Right lobe of liver (tissue), 6 donors: ENCODE measurements around the gene PDE6D. TPM values are rescaled to one million over a fixed set of nuclear protein-coding genes. Genes with fewer than 3 reads are reported as not detected.

Experiments
- ATAC-seq, 4 donors: fragments of 200-7000 bp; cut with Tn5 transposase; one replicate each; pipeline ENCODE4 v1.9.1; 2020; ENCODE audit warnings: mild to moderate bottlenecking in 4 of 4, moderate library complexity in 4 of 4
- DNase-seq, 3 donors: peaks; one replicate each; pipeline ENCODE4 v3.0.0-alpha.2; 2020
- H3K27ac ChIP-seq, 3 donors: fragments of 200-600 bp; one replicate each; pipeline ENCODE4 v1.8.0; 2022
- H3K27me3 ChIP-seq, 2 donors: fragments of 200-600 bp; one replicate each; pipeline ENCODE4 v1.8.0; 2022
- H3K36me3 ChIP-seq, 4 donors: fragments of 200-600 bp; sonication (generic) in 1 of 4; one replicate each; pipeline versions ENCODE4 v1.5.1 to v1.8.0; 2017 to 2022; ENCODE audit warnings: control low read depth in 1 of 4
- H3K4me1 ChIP-seq, 4 donors: fragments of 200-600 bp; sonication (generic) in 1 of 4; one replicate each; pipeline versions ENCODE4 v1.5.1 to v1.8.0; 2017 to 2022; ENCODE audit warnings: control low read depth in 1 of 4
- H3K4me3 ChIP-seq, 3 donors: fragments of 200-600 bp; one replicate each; pipeline ENCODE4 v1.8.0; 2022
- H3K9me3 ChIP-seq, 4 donors: fragments of 200-600 bp; sonication (generic) in 1 of 4; one replicate each; pipeline versions ENCODE4 v1.5.1 to v1.8.0; 2017 to 2022; ENCODE audit warnings: control low read depth in 1 of 4
- POLR2A ChIP-seq: fragments of 450-650 bp; IDR thresholded peaks from one replicate; pipeline ENCODE4 v1.6.1; 2017; ENCODE audit warnings: antibody characterized with exemption, mild to moderate bottlenecking
- WGBS: methylation state at CpG from one replicate; pipeline ENCODE4 v1.1.6; 2018; ENCODE audit warnings: low coverage, low lambda C conversion rate; ENCODE audit not compliant: insufficient coverage; ENCODE audit errors: missing lambda C conversion rate; 5-methylcytosine and 5-hydroxymethylcytosine counted together
- intact Hi-C, 2 donors: fragments of 100-400 bp; cut with DNase I; formaldehyde crosslinking; loops; one replicate each; pipeline versions ENCODE4 v1.11.2 to v1.14.1; 2022
- total RNA-seq, 6 experiments: library from RNA; depleted of rRNA in 2 of 6; stranded (reverse); fragments of >200 nt in 2 of 6; fragmentation: NEBNext Ultra II Directional in 3 of 6; extraction: Animal tissue kit (Norgen Biotek cat#: 25700) in 3 of 6; gene quantifications; one replicate each; pipeline versions ENCODE4 v1.1.0 to v1.2.4, GENCODE V29; 2016 to 2023
- TF ChIP-seq, protein P1 (sequence below), 4 donors: fragments of 200-600 bp in 3 of 4; fragments of 450-650 bp in 1 of 4; IDR thresholded peaks; one replicate each; pipeline versions ENCODE4 v1.5.1 to v1.8.0; 2016 to 2022; ENCODE audit warnings: antibody characterized with exemption in 4 of 4, mild to moderate bottlenecking in 2 of 4
- donor health status: DM: no; HTN: yes; CAD: no.
- donor health status: DM: no; HTN: no; CAD: no.
- donor health status: DM: no; HTN: no; CAD: no.
- donor health status: DM: no; HTN: yes; CAD: no.
- donor health status: DM: no; HTN: yes; CAD: no.

Gene PDE6D
- total RNA-seq, 6 experiments from 2014 or later = 7.1 to 10.4 (median 8.3) TPM

DNA sequence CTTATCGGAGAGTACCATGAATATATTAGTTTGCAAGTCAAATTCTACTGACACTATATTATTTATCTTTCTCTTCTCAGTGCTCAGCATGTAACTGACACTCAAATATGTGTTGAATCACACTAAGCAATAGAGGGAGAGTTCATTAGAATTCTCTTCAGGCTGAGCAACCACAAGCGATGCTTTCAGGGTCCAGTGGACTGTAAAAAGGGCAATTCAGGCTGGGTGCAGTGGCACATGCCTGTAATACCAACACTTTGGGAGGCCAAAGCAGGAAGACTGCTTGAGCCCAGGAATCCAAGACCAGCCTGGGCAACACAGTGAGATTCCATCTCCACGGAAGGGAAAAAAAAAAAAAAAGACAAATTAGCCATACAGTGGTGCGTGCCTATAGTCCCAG lies 16.3 kb downstream of the PDE6D start:
- H3K9me3 ChIP-seq = no peaks in the 10 kb centered on the region
- H3K4me3 ChIP-seq = no peak overlapping the region
- no peaks in the 10 kb centered on the region for H3K27me3 ChIP-seq
- no peak overlapping the region for H3K27ac ChIP-seq
- TF ChIP-seq POLR2A = no peak
- TF ChIP-seq, protein P1, sequence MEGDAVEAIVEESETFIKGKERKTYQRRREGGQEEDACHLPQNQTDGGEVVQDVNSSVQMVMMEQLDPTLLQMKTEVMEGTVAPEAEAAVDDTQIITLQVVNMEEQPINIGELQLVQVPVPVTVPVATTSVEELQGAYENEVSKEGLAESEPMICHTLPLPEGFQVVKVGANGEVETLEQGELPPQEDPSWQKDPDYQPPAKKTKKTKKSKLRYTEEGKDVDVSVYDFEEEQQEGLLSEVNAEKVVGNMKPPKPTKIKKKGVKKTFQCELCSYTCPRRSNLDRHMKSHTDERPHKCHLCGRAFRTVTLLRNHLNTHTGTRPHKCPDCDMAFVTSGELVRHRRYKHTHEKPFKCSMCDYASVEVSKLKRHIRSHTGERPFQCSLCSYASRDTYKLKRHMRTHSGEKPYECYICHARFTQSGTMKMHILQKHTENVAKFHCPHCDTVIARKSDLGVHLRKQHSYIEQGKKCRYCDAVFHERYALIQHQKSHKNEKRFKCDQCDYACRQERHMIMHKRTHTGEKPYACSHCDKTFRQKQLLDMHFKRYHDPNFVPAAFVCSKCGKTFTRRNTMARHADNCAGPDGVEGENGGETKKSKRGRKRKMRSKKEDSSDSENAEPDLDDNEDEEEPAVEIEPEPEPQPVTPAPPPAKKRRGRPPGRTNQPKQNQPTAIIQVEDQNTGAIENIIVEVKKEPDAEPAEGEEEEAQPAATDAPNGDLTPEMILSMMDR (IDR thresholded peaks at IDR 0.05) = no peak
- DNase-seq = no peak
- WGBS = 93% methylated on average over 3 of the region's 4 CpGs
- ATAC-seq = no peak
- intact Hi-C loops = no loop called here
- no peaks in the 10 kb centered on the region for H3K36me3 ChIP-seq
- no peaks in the 10 kb centered on the region for H3K4me1 ChIP-seq

DNA sequence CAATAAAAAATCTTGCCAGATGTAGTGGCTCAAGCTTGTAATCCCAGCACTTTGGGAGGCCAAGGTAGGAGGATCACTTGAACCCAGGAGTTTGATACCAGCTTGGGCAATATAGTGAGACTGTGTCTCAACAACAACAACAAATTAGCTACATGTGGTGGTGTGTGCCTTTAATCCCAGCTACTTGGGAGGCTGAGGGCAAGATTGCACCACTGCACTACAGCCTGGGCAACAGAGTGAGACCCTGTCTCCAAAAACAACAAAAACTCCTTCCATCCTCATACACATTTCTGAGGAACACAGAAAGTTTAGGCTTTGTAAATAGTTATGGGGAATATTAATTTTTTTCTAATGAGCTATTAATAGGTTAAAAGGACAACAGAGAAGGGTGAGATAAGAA lies 17.0 kb downstream of the PDE6D start:
- Histone ChIP-seq H3K27ac (no peak overlapping the region), H3K4me1 (no peaks in the 10 kb centered on the region), H3K4me3 (no peak overlapping the region), H3K36me3 (no peaks in the 10 kb centered on the region), H3K9me3 (no peaks in the 10 kb centered on the region), H3K27me3 (no peaks in the 10 kb centered on the region)
- DNase-seq (no peak), ATAC-seq (no peak)
- intact Hi-C loops = no loop called here
- TF ChIP-seq, protein P1 (IDR thresholded peaks at IDR 0.05) = no peak
- TF ChIP-seq POLR2A = no peak

DNA sequence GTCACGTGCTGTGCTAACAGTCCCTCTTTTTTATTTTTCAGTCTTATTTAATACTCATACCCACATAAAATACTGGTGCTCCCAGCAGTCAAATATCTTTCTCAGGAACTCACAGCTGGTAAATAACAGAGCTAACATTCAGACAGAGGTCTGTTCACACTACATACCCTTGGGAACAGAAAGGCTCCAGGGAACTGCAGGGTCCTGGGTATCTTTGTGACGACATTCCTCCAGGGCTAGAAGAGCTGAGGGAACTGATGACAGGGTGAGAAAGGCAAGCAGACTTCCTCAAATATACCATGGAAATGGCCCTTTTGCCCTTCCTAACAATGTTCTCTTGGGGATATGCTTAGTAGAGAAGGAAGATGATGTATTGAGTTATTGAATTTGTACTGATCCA lies 19.3 kb downstream of the PDE6D start:
- intact Hi-C loops = no loop called here
- Histone ChIP-seq H3K27me3 (no peaks in the 10 kb centered on the region), H3K9me3 (no peaks in the 10 kb centered on the region), H3K27ac (no peak overlapping the region), H3K4me1 (no peaks in the 10 kb centered on the region), H3K36me3 (no peaks in the 10 kb centered on the region), H3K4me3 (no peak overlapping the region)
- ATAC-seq (no peak), DNase-seq (no peak)
- 93% methylated on average over 2 of the region's 2 CpGs for WGBS
- no peak for TF ChIP-seq POLR2A
- TF ChIP-seq, protein P1 (IDR thresholded peaks at IDR 0.05) = no peak

DNA sequence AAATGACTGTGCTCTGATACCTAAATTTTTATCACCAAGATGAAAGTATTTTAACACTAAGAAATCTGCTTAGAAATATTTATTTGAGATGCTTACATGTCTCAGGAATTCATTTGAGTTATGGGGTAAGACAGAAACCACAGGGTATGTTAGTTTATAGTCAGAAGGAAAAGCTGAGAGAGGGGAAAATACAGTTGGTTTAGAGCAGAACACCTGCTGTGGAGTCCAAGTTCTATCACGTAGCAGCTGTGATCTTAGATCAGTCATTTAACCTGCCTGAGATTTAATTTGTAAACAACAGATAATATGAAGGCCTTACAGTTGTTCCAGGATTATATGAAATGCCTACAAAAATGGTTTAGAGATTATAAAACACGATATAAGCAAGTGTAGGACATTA lies 29.0 kb downstream of the PDE6D start:
- H3K27ac ChIP-seq = no peak overlapping the region
- H3K4me3 ChIP-seq = no peak overlapping the region
- H3K4me1 ChIP-seq = peaks cover 0 to 10% (median 0%) of the 10 kb centered on the region in 4 donors
- TF ChIP-seq, protein P1 (IDR thresholded peaks at IDR 0.05) = no peak
- TF ChIP-seq POLR2A = no peak
- no peaks in the 10 kb centered on the region for H3K27me3 ChIP-seq
- ATAC-seq (no peak), DNase-seq (no peak)
- WGBS = 75% methylated on average over 2 of the region's 2 CpGs
- no peaks in the 10 kb centered on the region for H3K9me3 ChIP-seq
- no peaks in the 10 kb centered on the region for H3K36me3 ChIP-seq
- intact Hi-C loops = no loop called here
